ENCODE results near the gene OSMR.

OSMR gene

GRCh38 chr5:38870595-38870994 lies 24.8 kb downstream of the OSMR start:
- Mint-ChIP-seq H3K27me3 (peaks cover 56 to 74% of the 10 kb centered on the region in 2 donors), H3K4me1 (ENCODE audit: low read depth in 2 of 2) (no peaks in the 10 kb centered on the region), H3K4me3 (no peak overlapping the region), H3K36me3 (ENCODE audit: insufficient read depth) (no peaks in the 10 kb centered on the region), H3K27ac (no peak overlapping the region), H3K9me3 (peaks cover 1 to 2% of the 10 kb centered on the region in 2 donors)
- ATAC-seq (replicated peaks) (no peak), DNase-seq (no peak)

- Mint-ChIP-seq H3K4me1 (ENCODE audit: low read depth in 2 of 2) (no peaks in the 10 kb centered on the region), H3K36me3 (ENCODE audit: insufficient read depth) (no peaks in the 10 kb centered on the region)
Observed at GRCh38 chr5:38871058-38871605, 25.3 kb downstream of the OSMR start.

GRCh38 chr5:38871790-38872551 lies 26.2 kb downstream of the OSMR start:
- ATAC-seq (replicated peaks), result no peak

More at GRCh38 chr5:38871058-38871605, 25.3 kb downstream of the OSMR start:
- Mint-ChIP-seq H3K27me3 (peaks cover 61 to 79% of the 10 kb centered on the region in 2 donors), H3K9me3 (peaks cover 0 to 2% of the 10 kb centered on the region in 2 donors), H3K4me3 (no peak overlapping the region), H3K27ac (no peak overlapping the region)
- ATAC-seq (replicated peaks), result no peak
- DNase-seq, result no peak

GRCh38 chr5:38872826-38873225 lies 27.0 kb downstream of the OSMR start:
- DNase-seq, result no peak
- Mint-ChIP-seq H3K27ac (no peak overlapping the region), H3K36me3 (ENCODE audit: insufficient read depth) (no peaks in the 10 kb centered on the region)

More at GRCh38 chr5:38871790-38872551, 26.2 kb downstream of the OSMR start:
- peaks cover 0 to 2% of the 10 kb centered on the region in 2 donors for H3K9me3 Mint-ChIP-seq
- peaks cover 66 to 81% of the 10 kb centered on the region in 2 donors for H3K27me3 Mint-ChIP-seq
- H3K4me1 Mint-ChIP-seq (ENCODE audit: low read depth in 2 of 2), result no peaks in the 10 kb centered on the region
- H3K4me3 Mint-ChIP-seq, result no peak overlapping the region
- no peak overlapping the region for H3K27ac Mint-ChIP-seq
- H3K36me3 Mint-ChIP-seq (ENCODE audit: insufficient read depth), result no peaks in the 10 kb centered on the region
- no peak for DNase-seq

GRCh38 chr5:38874948-38875456 lies 29.2 kb downstream of the OSMR start:
- H3K9me3 Mint-ChIP-seq, result no peaks in the 10 kb centered on the region
- H3K27me3 Mint-ChIP-seq, result peaks cover 71 to 94% of the 10 kb centered on the region in 2 donors

More at GRCh38 chr5:38872826-38873225, 27.0 kb downstream of the OSMR start:
- Mint-ChIP-seq H3K27me3 (peaks cover 70 to 85% of the 10 kb centered on the region in 2 donors), H3K9me3 (peaks cover 0 to 2% of the 10 kb centered on the region in 2 donors), H3K4me3 (no peak overlapping the region), H3K4me1 (ENCODE audit: low read depth in 2 of 2) (no peaks in the 10 kb centered on the region)
- ATAC-seq (replicated peaks), result no peak

GRCh38 chr5:38878391-38879077 lies 32.7 kb downstream of the OSMR start:
- no peaks in the 10 kb centered on the region for H3K4me1 Mint-ChIP-seq (ENCODE audit: low read depth in 2 of 2)
- DNase-seq (no peak), ATAC-seq (replicated peaks) (no peak)
- H3K27me3 Mint-ChIP-seq, result peaks cover 51 to 93% of the 10 kb centered on the region in 2 donors
- no peaks in the 10 kb centered on the region for H3K36me3 Mint-ChIP-seq (ENCODE audit: insufficient read depth)
- H3K27ac Mint-ChIP-seq, result no peak overlapping the region
- no peak overlapping the region for H3K4me3 Mint-ChIP-seq
- no peaks in the 10 kb centered on the region for H3K9me3 Mint-ChIP-seq

More at GRCh38 chr5:38874948-38875456, 29.2 kb downstream of the OSMR start:
- Mint-ChIP-seq H3K36me3 (ENCODE audit: insufficient read depth) (no peaks in the 10 kb centered on the region), H3K4me3 (no peak overlapping the region), H3K4me1 (ENCODE audit: low read depth in 2 of 2) (no peaks in the 10 kb centered on the region), H3K27ac (no peak overlapping the region)
- ATAC-seq (replicated peaks) (no peak), DNase-seq (no peak)

GRCh38 chr5:38879078-38879460 lies 33.3 kb downstream of the OSMR start:
- peaks cover 46 to 93% of the 10 kb centered on the region in 2 donors for H3K27me3 Mint-ChIP-seq

GRCh38 chr5:38883842-38884241 lies 38.0 kb downstream of the OSMR start:
- H3K9me3 Mint-ChIP-seq, result no peaks in the 10 kb centered on the region
- no peak overlapping the region for H3K27ac Mint-ChIP-seq
- H3K4me3 Mint-ChIP-seq, result no peak overlapping the region
- peaks cover 0 to 2% of the 10 kb centered on the region in 2 donors for H3K4me1 Mint-ChIP-seq (ENCODE audit: low read depth in 2 of 2)
- peaks cover 31 to 63% of the 10 kb centered on the region in 2 donors for H3K27me3 Mint-ChIP-seq
- ATAC-seq (replicated peaks) (no peak), DNase-seq (no peak)
- H3K36me3 Mint-ChIP-seq (ENCODE audit: insufficient read depth), result no peaks in the 10 kb centered on the region

More at GRCh38 chr5:38879078-38879460, 33.3 kb downstream of the OSMR start:
- DNase-seq (no peak), ATAC-seq (replicated peaks) (no peak)
- Mint-ChIP-seq H3K9me3 (no peaks in the 10 kb centered on the region), H3K4me3 (no peak overlapping the region), H3K36me3 (ENCODE audit: insufficient read depth) (no peaks in the 10 kb centered on the region), H3K4me1 (ENCODE audit: low read depth in 2 of 2) (peaks cover 0 to 2% of the 10 kb centered on the region in 2 donors), H3K27ac (no peak overlapping the region)

GRCh38 chr5:38885208-38885607 lies 39.4 kb downstream of the OSMR start:
- ATAC-seq (replicated peaks) (no peak), DNase-seq (no peak)
- no peaks in the 10 kb centered on the region for H3K36me3 Mint-ChIP-seq (ENCODE audit: insufficient read depth)
- H3K27me3 Mint-ChIP-seq, result peaks cover 34 to 50% of the 10 kb centered on the region in 2 donors
- no peak overlapping the region for H3K4me3 Mint-ChIP-seq
- no peaks in the 10 kb centered on the region for H3K9me3 Mint-ChIP-seq
- no peak overlapping the region for H3K27ac Mint-ChIP-seq
- peaks cover 0 to 2% of the 10 kb centered on the region in 2 donors for H3K4me1 Mint-ChIP-seq (ENCODE audit: low read depth in 2 of 2)

GRCh38 chr5:38888041-38888440 lies 42.2 kb downstream of the OSMR start:
- H3K4me1 Mint-ChIP-seq (ENCODE audit: low read depth in 2 of 2), result peaks cover 0 to 2% of the 10 kb centered on the region in 2 donors

GRCh38 chr5:38889424-38889823 lies 43.6 kb downstream of the OSMR start:
- H3K4me1 Mint-ChIP-seq (ENCODE audit: low read depth in 2 of 2), result no peaks in the 10 kb centered on the region

More at GRCh38 chr5:38888041-38888440, 42.2 kb downstream of the OSMR start:
- Mint-ChIP-seq H3K27me3 (peaks cover 53 to 56% of the 10 kb centered on the region in 2 donors), H3K27ac (no peak overlapping the region), H3K36me3 (ENCODE audit: insufficient read depth) (no peaks in the 10 kb centered on the region), H3K4me3 (no peak overlapping the region), H3K9me3 (no peaks in the 10 kb centered on the region)
- DNase-seq (no peak), ATAC-seq (replicated peaks) (no peak)

GRCh38 chr5:38891563-38891962 lies 45.8 kb downstream of the OSMR start:
- Mint-ChIP-seq H3K4me1 (ENCODE audit: low read depth in 2 of 2) (peaks cover 0 to 2% of the 10 kb centered on the region in 2 donors), H3K4me3 (no peak overlapping the region), H3K9me3 (peaks cover 0 to 8% of the 10 kb centered on the region in 2 donors), H3K27me3 (peaks cover 38 to 67% of the 10 kb centered on the region in 2 donors), H3K27ac (no peak overlapping the region), H3K36me3 (ENCODE audit: insufficient read depth) (no peaks in the 10 kb centered on the region)
- ATAC-seq (replicated peaks) (no peak), DNase-seq (no peak)

More at GRCh38 chr5:38889424-38889823, 43.6 kb downstream of the OSMR start:
- DNase-seq (no peak), ATAC-seq (replicated peaks) (no peak)
- H3K27ac Mint-ChIP-seq, result no peak overlapping the region
- no peaks in the 10 kb centered on the region for H3K36me3 Mint-ChIP-seq (ENCODE audit: insufficient read depth)
- no peak overlapping the region for H3K4me3 Mint-ChIP-seq
- H3K27me3 Mint-ChIP-seq, result peaks cover 41 to 67% of the 10 kb centered on the region in 2 donors
- no peaks in the 10 kb centered on the region for H3K9me3 Mint-ChIP-seq

- no peak overlapping the region for H3K27ac Mint-ChIP-seq
- no peak for ATAC-seq (replicated peaks)
- no peak for DNase-seq
- H3K4me1 Mint-ChIP-seq (ENCODE audit: low read depth in 2 of 2), result peaks cover 0 to 2% of the 10 kb centered on the region in 2 donors
- H3K36me3 Mint-ChIP-seq (ENCODE audit: insufficient read depth), result no peaks in the 10 kb centered on the region
- peaks cover 38 to 73% of the 10 kb centered on the region in 2 donors for H3K27me3 Mint-ChIP-seq
- H3K9me3 Mint-ChIP-seq, result peaks cover 0 to 8% of the 10 kb centered on the region in 2 donors
- no peak overlapping the region for H3K4me3 Mint-ChIP-seq
Observed at GRCh38 chr5:38892363-38892762, 46.6 kb downstream of the OSMR start.

Data from effector memory CD8-positive, alpha-beta T cell (primary cell).